ENCODE results near the gene NAALADL2. TPM values are rescaled to one million over a fixed set of nuclear protein-coding genes. Genes with fewer than 3 reads are reported as not detected.
A peak's percentile ranks its signal among the peaks of the same experiment; 100 is the strongest.
"Not testable (repeated sequence)": the region's sequence is repeated elsewhere in the genome, so short reads cannot be mapped to it uniquely, and the experiment has no call there.

The NAALADL2 gene
- total RNA-seq, 4 donors from 2014 or later, result 3.8 to 20.3 (median 8.6) TPM

GRCh38 chr3:175518459-175518858 lies 659.3 kb downstream of the NAALADL2 start:
- intact Hi-C loops (cut with DNase I), result no loop called here
- DNase-seq (ENCODE audit: extremely low spot score), result no peak
- TF ChIP-seq POLR2A (IDR thresholded peaks at IDR 0.05; ENCODE audit: low read depth) (no peak), POLR2AphosphoS5 (IDR thresholded peaks at IDR 0.05) (no peak)

GRCh38 chr3:175521406-175521805 lies 662.3 kb downstream of the NAALADL2 start:
- Histone ChIP-seq H3K36me3 (no peaks in the 10 kb centered on the region), H3K4me1 (no peaks in the 10 kb centered on the region), H3K9me3 (no peaks in the 10 kb centered on the region), H3K27ac (replicated peaks in 1 of 4) (no peak overlapping the region), H3K27me3 (no peaks in the 10 kb centered on the region), H3K4me3 (no peak overlapping the region)
- DNase-seq (ENCODE audit: extremely low spot score), result no peak
- 79% methylated on average over 3 of the region's 3 CpGs for WGBS
- TF ChIP-seq POLR2AphosphoS5 (IDR thresholded peaks at IDR 0.05) (no peak), EP300 (IDR thresholded peaks at IDR 0.05) (no peak), POLR2A (IDR thresholded peaks at IDR 0.05; ENCODE audit: low read depth) (no peak), CTCF (IDR thresholded peaks at IDR 0.05) (no peak)
- intact Hi-C loops (cut with DNase I), result no loop called here

More at GRCh38 chr3:175518459-175518858, 659.3 kb downstream of the NAALADL2 start:
- H3K4me1 ChIP-seq, result no peaks in the 10 kb centered on the region
- 83% methylated on average over 3 of the region's 3 CpGs for WGBS
- H3K4me3 ChIP-seq, result no peak overlapping the region
- no peak overlapping the region for H3K27ac ChIP-seq (replicated peaks in 1 of 4)
- H3K36me3 ChIP-seq, result no peaks in the 10 kb centered on the region
- no peaks in the 10 kb centered on the region for H3K9me3 ChIP-seq
- H3K27me3 ChIP-seq, result no peaks in the 10 kb centered on the region

GRCh38 chr3:175526191-175526590 lies 667.1 kb downstream of the NAALADL2 start:
- DNase-seq (ENCODE audit: extremely low spot score), result no peak
- Histone ChIP-seq H3K27me3 (no peaks in the 10 kb centered on the region), H3K4me1 (no peaks in the 10 kb centered on the region), H3K4me3 (peak overlapping the region; percentile 26 to 48 (median 42)), H3K27ac (replicated peaks in 1 of 4) (no peak overlapping the region), H3K36me3 (no peaks in the 10 kb centered on the region), H3K9me3 (no peaks in the 10 kb centered on the region)
- WGBS, result 66% methylated on average over 2 of the region's 2 CpGs
- intact Hi-C loops (cut with DNase I), result no loop called here
- no peak for TF ChIP-seq POLR2A (IDR thresholded peaks at IDR 0.05; ENCODE audit: low read depth)

- no peaks in the 10 kb centered on the region for H3K9me3 ChIP-seq
- no peak overlapping the region for H3K27ac ChIP-seq (replicated peaks in 1 of 4)
- peak overlapping the region; percentile 26 to 48 (median 42) for H3K4me3 ChIP-seq
- no peaks in the 10 kb centered on the region for H3K36me3 ChIP-seq
- intact Hi-C loops (cut with DNase I), result no loop called here
- DNase-seq (ENCODE audit: extremely low spot score), result no peak
- no peaks in the 10 kb centered on the region for H3K27me3 ChIP-seq
- TF ChIP-seq POLR2AphosphoS5 (IDR thresholded peaks at IDR 0.05), result no peak
- TF ChIP-seq POLR2A (IDR thresholded peaks at IDR 0.05; ENCODE audit: low read depth), result no peak
- no peak for TF ChIP-seq CTCF (IDR thresholded peaks at IDR 0.05)
- TF ChIP-seq EP300 (IDR thresholded peaks at IDR 0.05), result no peak
- no peaks in the 10 kb centered on the region for H3K4me1 ChIP-seq
- 56% methylated on average over 4 of the region's 4 CpGs for WGBS
Measured at GRCh38 chr3:175526609-175527280, 667.6 kb downstream of the NAALADL2 start.

- intact Hi-C loops (cut with DNase I); H3K36me3 ChIP-seq; H3K27ac ChIP-seq (replicated peaks in 1 of 4): not testable (repeated sequence)
Measured at GRCh38 chr3:175528693-175529092, 669.6 kb downstream of the NAALADL2 start.

GRCh38 chr3:175535351-175535750 lies 676.2 kb downstream of the NAALADL2 start:
- WGBS, result 92% methylated on average over 2 of the region's 2 CpGs
- no peaks in the 10 kb centered on the region for H3K27me3 ChIP-seq
- no peaks in the 10 kb centered on the region for H3K9me3 ChIP-seq
- TF ChIP-seq POLR2A (IDR thresholded peaks at IDR 0.05; ENCODE audit: low read depth), result no peak
- no peak for TF ChIP-seq EP300 (IDR thresholded peaks at IDR 0.05)
- TF ChIP-seq POLR2AphosphoS5 (IDR thresholded peaks at IDR 0.05), result no peak
- TF ChIP-seq CTCF (IDR thresholded peaks at IDR 0.05), result no peak
- no peaks in the 10 kb centered on the region for H3K4me1 ChIP-seq
- intact Hi-C loops (cut with DNase I), result no loop called here
- no peak for DNase-seq (ENCODE audit: extremely low spot score)
- H3K36me3 ChIP-seq, result no peaks in the 10 kb centered on the region
- no peak overlapping the region for H3K27ac ChIP-seq (replicated peaks in 1 of 4)
- no peak overlapping the region for H3K4me3 ChIP-seq

More at GRCh38 chr3:175528693-175529092, 669.6 kb downstream of the NAALADL2 start:
- H3K27me3 ChIP-seq; H3K4me1 ChIP-seq; H3K4me3 ChIP-seq; H3K9me3 ChIP-seq; DNase-seq (ENCODE audit: extremely low spot score): not testable (repeated sequence)
- 83% methylated on average over 2 of the region's 2 CpGs for WGBS
